GM19023 (cell line): ENCODE results near the gene MCF2L.

Experiments used
- ATAC-seq: cut with Tn5 transposase; IDR thresholded peaks from one replicate; pipeline ENCODE4 v1.9.1; 2021; ENCODE audit warnings: mild to moderate bottlenecking, moderate library complexity; ENCODE audit not compliant: unreplicated experiment

MCF2L gene

GRCh38 chr13:112994084-112994780 is 25.2 kb downstream of the MCF2L start:
- ATAC-seq = no peak

- no peak for ATAC-seq
These were observed 25.9 kb downstream of the MCF2L start for GRCh38 chr13:112994781-112995355.

GRCh38 chr13:112995395-112996191 is 26.6 kb downstream of the MCF2L start:
- no peak for ATAC-seq

- ATAC-seq = no peak
These were observed 27.7 kb downstream of the MCF2L start for GRCh38 chr13:112996671-112997091.

- no peak for ATAC-seq
These were observed 28.4 kb downstream of the MCF2L start for GRCh38 chr13:112997188-112998130.

GRCh38 chr13:112998521-112999280 is 29.7 kb downstream of the MCF2L start:
- no peak for ATAC-seq

GRCh38 chr13:112999414-113000177 is 30.6 kb downstream of the MCF2L start:
- ATAC-seq = no peak

GRCh38 chr13:113000575-113000974 is 31.6 kb downstream of the MCF2L start:
- no peak for ATAC-seq

GRCh38 chr13:113001241-113002140 is 32.5 kb downstream of the MCF2L start:
- ATAC-seq = no peak

- no peak for ATAC-seq
These were observed 33.3 kb downstream of the MCF2L start for GRCh38 chr13:113002206-113002912.

- ATAC-seq = no peak
These were observed 33.9 kb downstream of the MCF2L start for GRCh38 chr13:113002913-113003290.

GRCh38 chr13:113004126-113004525 is 35.1 kb downstream of the MCF2L start:
- no peak for ATAC-seq

GRCh38 chr13:113005076-113005865 is 36.3 kb downstream of the MCF2L start:
- no peak for ATAC-seq

GRCh38 chr13:113005997-113006396 is 37.0 kb downstream of the MCF2L start:
- ATAC-seq = no peak

- no peak for ATAC-seq
These were observed 37.6 kb downstream of the MCF2L start for GRCh38 chr13:113006660-113007059.

- ATAC-seq = no peak
These were observed 39.8 kb downstream of the MCF2L start for GRCh38 chr13:113008851-113009250.
